ENCODE results near the gene ENPP3.
"Not testable (repeated sequence)": the region's sequence is repeated elsewhere in the genome, so short reads cannot be mapped to it uniquely, and the experiment has no call there.

- not testable (repeated sequence) for TF ChIP-seq CTCF, POLR2A (IDR thresholded peaks at IDR 0.05)
Observed at GRCh38 chr6:131710917-131711316, 73.8 kb downstream of the ENPP3 start, which contains the start of gene CTAGE9.

Data from testis (tissue), 2 donors.